ENCODE measurements around the gene PSME3IP1. TPM values are rescaled to one million over a fixed set of nuclear protein-coding genes. Genes with fewer than 3 reads are reported as not detected.

PSME3IP1 gene
- total RNA-seq, 2 donors from 2014 or later = 26.7 to 32.9 TPM

DNA sequence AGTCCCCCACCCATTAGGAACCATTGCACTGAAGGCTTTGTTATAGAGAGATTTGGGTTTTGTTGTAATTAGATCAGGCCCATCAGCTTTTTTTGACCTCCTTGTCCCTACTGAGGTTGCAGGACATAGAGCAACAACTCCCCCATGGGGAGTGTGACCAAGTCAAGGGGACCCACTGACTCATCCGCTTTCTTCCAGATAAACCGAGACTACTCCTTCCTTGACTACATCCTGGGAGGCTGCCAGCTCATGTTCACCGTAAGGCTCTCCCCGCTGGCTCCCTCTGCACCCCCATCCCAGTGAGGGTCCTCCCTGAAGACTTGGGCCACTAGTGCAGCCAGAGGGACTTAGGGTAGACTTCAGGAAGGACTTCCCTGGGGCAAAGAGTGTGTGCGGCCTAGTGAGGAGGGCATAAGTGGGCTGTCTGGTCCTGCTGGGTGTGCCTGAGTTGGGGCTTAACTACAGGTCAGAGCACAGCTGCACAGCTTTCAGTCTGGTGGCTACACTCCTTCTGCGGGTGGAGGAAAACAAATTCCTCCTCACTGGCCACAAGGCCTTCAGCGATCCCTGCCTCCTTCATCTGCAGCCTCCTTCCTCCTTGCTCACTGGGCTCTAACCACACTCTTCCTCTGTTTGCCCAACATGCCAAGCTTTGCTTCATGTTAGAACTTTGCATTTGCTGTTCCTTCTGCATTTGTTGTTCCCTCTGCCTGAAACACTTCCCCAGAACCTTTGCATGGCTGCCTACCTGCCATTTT, 62.4 kb downstream of the PSME3IP1 start:
- ATAC-seq (no peak), DNase-seq (no peak)
- intact Hi-C loops (cut with DNase I) = no loop called here
- no peaks in the 10 kb centered on the region for H3K27me3 ChIP-seq
- H3K4me1 ChIP-seq = no peaks in the 10 kb centered on the region
- TF ChIP-seq POLR2A (IDR thresholded peaks at IDR 0.05) = no peak
- TF ChIP-seq, protein P1, sequence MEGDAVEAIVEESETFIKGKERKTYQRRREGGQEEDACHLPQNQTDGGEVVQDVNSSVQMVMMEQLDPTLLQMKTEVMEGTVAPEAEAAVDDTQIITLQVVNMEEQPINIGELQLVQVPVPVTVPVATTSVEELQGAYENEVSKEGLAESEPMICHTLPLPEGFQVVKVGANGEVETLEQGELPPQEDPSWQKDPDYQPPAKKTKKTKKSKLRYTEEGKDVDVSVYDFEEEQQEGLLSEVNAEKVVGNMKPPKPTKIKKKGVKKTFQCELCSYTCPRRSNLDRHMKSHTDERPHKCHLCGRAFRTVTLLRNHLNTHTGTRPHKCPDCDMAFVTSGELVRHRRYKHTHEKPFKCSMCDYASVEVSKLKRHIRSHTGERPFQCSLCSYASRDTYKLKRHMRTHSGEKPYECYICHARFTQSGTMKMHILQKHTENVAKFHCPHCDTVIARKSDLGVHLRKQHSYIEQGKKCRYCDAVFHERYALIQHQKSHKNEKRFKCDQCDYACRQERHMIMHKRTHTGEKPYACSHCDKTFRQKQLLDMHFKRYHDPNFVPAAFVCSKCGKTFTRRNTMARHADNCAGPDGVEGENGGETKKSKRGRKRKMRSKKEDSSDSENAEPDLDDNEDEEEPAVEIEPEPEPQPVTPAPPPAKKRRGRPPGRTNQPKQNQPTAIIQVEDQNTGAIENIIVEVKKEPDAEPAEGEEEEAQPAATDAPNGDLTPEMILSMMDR (IDR thresholded peaks at IDR 0.05) = no peak
- WGBS, 2 donors = 86 to 90% methylated on average over 6 to 7 of the region's 7 CpGs
- H3K36me3 ChIP-seq (replicated peaks in 1 of 2; ENCODE audit: insufficient read depth in 1 of 2, low read depth in 2 of 2) = no peaks in the 10 kb centered on the region
- no peak overlapping the region for H3K4me3 ChIP-seq
- no peak overlapping the region for H3K27ac ChIP-seq
- H3K9me3 ChIP-seq = no peaks in the 10 kb centered on the region

DNA sequence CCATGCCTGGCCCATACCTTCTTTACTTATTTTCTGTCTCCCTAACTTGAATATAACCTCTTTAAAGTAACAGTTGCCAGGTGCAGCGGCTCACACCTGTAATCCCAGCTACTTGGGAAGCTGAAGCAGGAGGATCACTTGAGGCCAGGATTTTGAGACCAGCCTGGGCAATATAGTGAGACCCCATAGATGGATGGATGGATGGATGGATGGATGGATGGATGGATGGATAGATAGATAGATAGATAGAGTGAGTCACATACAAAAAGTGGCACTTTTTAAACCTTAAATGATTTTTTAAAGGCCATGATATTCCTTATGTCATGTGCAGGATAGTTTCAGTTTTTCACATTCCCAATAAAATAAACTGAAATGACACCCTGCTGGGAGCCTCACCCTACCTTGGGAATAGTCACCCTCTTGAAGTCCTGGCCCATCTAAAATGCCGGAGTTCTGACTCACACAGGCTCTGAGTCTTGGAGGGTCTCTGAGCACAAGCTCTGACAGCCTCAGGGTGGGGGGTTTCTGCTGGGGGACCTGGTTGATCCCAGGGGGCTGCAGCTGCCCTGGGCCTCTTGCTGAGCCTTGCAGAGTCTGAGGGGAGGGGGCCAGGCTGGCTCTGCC, 67.3 kb downstream of the PSME3IP1 start:
- no peaks in the 10 kb centered on the region for H3K9me3 ChIP-seq
- H3K27ac ChIP-seq = no peak overlapping the region
- WGBS, 2 donors = 88 to 100% methylated on average over 2 of the region's 2 CpGs
- H3K4me1 ChIP-seq = no peaks in the 10 kb centered on the region
- no peaks in the 10 kb centered on the region for H3K36me3 ChIP-seq (replicated peaks in 1 of 2; ENCODE audit: insufficient read depth in 1 of 2, low read depth in 2 of 2)
- intact Hi-C loops (cut with DNase I) = no loop called here
- ATAC-seq (no peak), DNase-seq (no peak)
- no peaks in the 10 kb centered on the region for H3K27me3 ChIP-seq
- TF ChIP-seq, protein P1 (IDR thresholded peaks at IDR 0.05) = no peak
- no peak for TF ChIP-seq POLR2A (IDR thresholded peaks at IDR 0.05)
- H3K4me3 ChIP-seq = no peak overlapping the region

DNA sequence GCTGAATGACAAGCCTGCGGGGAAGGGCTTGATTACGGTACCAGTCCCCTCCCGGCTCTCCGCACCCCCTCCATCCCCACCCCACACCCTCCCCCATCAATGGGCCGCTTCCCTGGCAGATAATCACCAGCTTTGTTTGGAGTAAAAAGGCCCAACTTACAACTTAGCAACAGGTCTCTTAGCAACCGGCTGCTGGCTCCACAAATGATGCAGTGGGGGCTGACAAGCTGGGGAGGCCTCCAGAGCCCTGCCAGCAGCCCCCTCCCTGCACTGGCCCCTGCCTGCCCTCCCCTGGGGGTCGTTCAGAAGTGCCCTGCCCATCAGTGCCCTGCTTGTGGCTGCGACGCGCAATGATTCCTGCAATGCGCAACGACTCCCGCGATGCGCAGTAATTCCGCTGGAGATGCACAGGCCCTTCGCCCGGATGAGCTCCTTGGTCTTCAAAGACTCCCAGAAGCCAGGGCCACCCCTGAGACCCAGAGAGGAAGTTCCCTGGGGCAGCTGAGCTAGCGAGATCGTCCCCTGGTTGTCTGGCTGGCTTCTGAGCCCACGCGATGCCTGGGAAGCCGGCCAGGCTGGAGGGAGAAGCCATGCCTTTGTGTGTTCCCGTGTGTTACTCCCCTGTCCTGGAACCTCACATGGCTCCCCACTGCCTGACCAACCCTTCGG, 70.2 kb downstream of the PSME3IP1 start:
- H3K9me3 ChIP-seq = no peaks in the 10 kb centered on the region
- H3K27ac ChIP-seq = no peak overlapping the region
- no peak overlapping the region for H3K4me3 ChIP-seq
- no peak for ATAC-seq
- H3K36me3 ChIP-seq (replicated peaks in 1 of 2; ENCODE audit: insufficient read depth in 1 of 2, low read depth in 2 of 2) = no peaks in the 10 kb centered on the region
- WGBS, 2 donors = 69 to 73% methylated on average over 7 to 23 of the region's 25 CpGs
- TF ChIP-seq, protein P1 (IDR thresholded peaks at IDR 0.05) = no peak
- TF ChIP-seq POLR2A (IDR thresholded peaks at IDR 0.05) = no peak
- H3K27me3 ChIP-seq = no peaks in the 10 kb centered on the region
- intact Hi-C loops (cut with DNase I) = no loop called here
- DNase-seq = peak in 2 of 4 donors; percentile 23 to 30
- H3K4me1 ChIP-seq = no peaks in the 10 kb centered on the region

DNA sequence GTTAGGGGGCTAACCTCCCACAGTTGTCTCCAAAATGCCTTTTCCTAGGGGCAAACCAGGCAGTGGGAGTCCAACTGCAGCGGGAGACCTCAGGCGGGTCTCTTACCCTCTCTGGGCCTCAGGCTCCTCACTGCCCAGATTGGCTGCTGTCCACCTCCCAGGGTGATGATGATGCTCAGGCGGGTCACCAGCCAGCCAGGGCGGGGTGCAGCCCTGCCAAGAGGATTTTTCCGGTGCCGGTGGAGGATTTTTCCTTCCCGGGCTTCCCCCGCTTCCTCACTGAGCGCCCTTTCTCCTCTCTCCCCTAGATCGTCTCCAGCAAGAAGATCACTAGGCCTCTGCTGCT, 70.7 kb downstream of the PSME3IP1 start:
- TF ChIP-seq POLR2A (IDR thresholded peaks at IDR 0.05) = no peak
- TF ChIP-seq, protein P1 (IDR thresholded peaks at IDR 0.05) = no peak
- 76 to 86% methylated on average over 7 to 10 of the region's 10 CpGs for WGBS, 2 donors
- DNase-seq (no peak), ATAC-seq (no peak)
- H3K27me3 ChIP-seq = no peaks in the 10 kb centered on the region
- no peak overlapping the region for H3K27ac ChIP-seq
- no peaks in the 10 kb centered on the region for H3K9me3 ChIP-seq
- no peak overlapping the region for H3K4me3 ChIP-seq
- H3K4me1 ChIP-seq = no peaks in the 10 kb centered on the region
- intact Hi-C loops (cut with DNase I) = no loop called here
- H3K36me3 ChIP-seq (replicated peaks in 1 of 2; ENCODE audit: insufficient read depth in 1 of 2, low read depth in 2 of 2) = no peaks in the 10 kb centered on the region

Measured in body of pancreas (tissue), 4 donors.